PC-3 (cell line): Measurements from ENCODE around the gene NUDT22.

Experiments
- CTCF ChIP-seq: fragments of 300-600 bp; sonication (generic); conservative IDR thresholded peaks from 2 replicates; pipeline ENCODE4 v1.5.1; 2017; ENCODE audit warnings: antibody characterized with exemption, low read depth, mild to moderate bottlenecking, low read length
- EZH2phosphoT487 ChIP-seq: fragments of 300-600 bp; sonication (generic); IDR thresholded peaks from 2 replicates; pipeline ENCODE4 v1.6.1; 2018; ENCODE audit warnings: mild to moderate bottlenecking, antibody characterized with exemption, low read length, borderline replicate concordance

GRCh38 chr11:64250415-64251015 is 24.4 kb downstream of the NUDT22 start:
- no peak for TF ChIP-seq CTCF
- TF ChIP-seq EZH2phosphoT487: no peak
